Peyer's patch (tissue), 4 donors: Measurements from ENCODE around the gene LRRC8E. TPM values are rescaled to one million over a fixed set of nuclear protein-coding genes. Genes with fewer than 3 reads are reported as not detected.
A peak's percentile ranks its signal among the peaks of the same experiment; 100 is the strongest.

Source experiments
- DNase-seq, 3 donors: peaks; one replicate each; pipeline ENCODE4 v3.0.0-alpha.2; 2017 to 2019
- H3K27ac ChIP-seq, 4 donors: fragments of 200-600 bp; sonication (generic); one replicate each; pipeline ENCODE4 v1.5.1; 2016 to 2019
- H3K27me3 ChIP-seq, 2 donors: fragments of 200-600 bp; sonication (generic); one replicate each; pipeline ENCODE4 v1.5.1; 2019
- H3K36me3 ChIP-seq, 3 donors: fragments of 200-600 bp; sonication (generic); one replicate each; pipeline ENCODE4 v1.5.1; 2016 to 2019
- H3K4me1 ChIP-seq, 4 donors: fragments of 200-600 bp; sonication (generic); one replicate each; pipeline ENCODE4 v1.5.1; 2016 to 2019
- H3K4me3 ChIP-seq, 4 donors: fragments of 200-600 bp; sonication (generic); 1 replicate in 3 of 4; 2 replicates in 1 of 4; pipeline ENCODE4 v1.5.1; 2016 to 2019; ENCODE audit warnings: mild to moderate bottlenecking in 1 of 4
- H3K9me3 ChIP-seq, 4 donors: fragments of 200-600 bp; sonication (generic); one replicate each; pipeline ENCODE4 v1.5.1; 2016 to 2019; ENCODE audit warnings: mild to moderate bottlenecking in 1 of 4
- CTCF ChIP-seq, 6 experiments: fragments of 450-650 bp in 4 of 6; fragments of 200-600 bp in 2 of 6; sonication (generic) in 1 of 6; IDR thresholded peaks; one replicate each; pipeline ENCODE4 v1.5.1; 2017 to 2019; ENCODE audit warnings: antibody characterized with exemption in 6 of 6, mild to moderate bottlenecking in 3 of 6, moderate library complexity in 1 of 6
- POLR2A ChIP-seq, 2 donors: fragments of 450-650 bp; IDR thresholded peaks; one replicate each; pipeline ENCODE4 v1.5.1; 2017; ENCODE audit warnings: antibody characterized with exemption in 2 of 2, mild to moderate bottlenecking in 2 of 2, moderate library complexity in 2 of 2
- total RNA-seq, 4 donors: library from RNA; depleted of rRNA; stranded (reverse); fragments of >200 nt; gene quantifications; one replicate each; pipeline ENCODE4 v1.1.0, GENCODE V29; 2016

Gene LRRC8E
- total RNA-seq, 4 donors from 2014 or later: 0.57 to 0.88 (median 0.80) TPM; not detected in 1

GRCh38 chr19:7941895-7942596 lies 53.7 kb downstream of the LRRC8E start:
- H3K4me3 ChIP-seq: peak overlapping the region in 2 of 4 donors; percentile 61 to 92
- peaks cover 0 to 14% (median 5%) of the 10 kb centered on the region in 4 donors for H3K4me1 ChIP-seq
- H3K27me3 ChIP-seq: no peaks in the 10 kb centered on the region
- peaks cover 0 to 36% (median 0%) of the 10 kb centered on the region in 3 donors for H3K36me3 ChIP-seq
- TF ChIP-seq CTCF (IDR thresholded peaks at IDR 0.05) (no peak), POLR2A (IDR thresholded peaks at IDR 0.05) (no peak)
- peaks cover 0 to 3% (median 0%) of the 10 kb centered on the region in 4 donors for H3K9me3 ChIP-seq
- DNase-seq: no peak
- no peak overlapping the region for H3K27ac ChIP-seq

DNA sequence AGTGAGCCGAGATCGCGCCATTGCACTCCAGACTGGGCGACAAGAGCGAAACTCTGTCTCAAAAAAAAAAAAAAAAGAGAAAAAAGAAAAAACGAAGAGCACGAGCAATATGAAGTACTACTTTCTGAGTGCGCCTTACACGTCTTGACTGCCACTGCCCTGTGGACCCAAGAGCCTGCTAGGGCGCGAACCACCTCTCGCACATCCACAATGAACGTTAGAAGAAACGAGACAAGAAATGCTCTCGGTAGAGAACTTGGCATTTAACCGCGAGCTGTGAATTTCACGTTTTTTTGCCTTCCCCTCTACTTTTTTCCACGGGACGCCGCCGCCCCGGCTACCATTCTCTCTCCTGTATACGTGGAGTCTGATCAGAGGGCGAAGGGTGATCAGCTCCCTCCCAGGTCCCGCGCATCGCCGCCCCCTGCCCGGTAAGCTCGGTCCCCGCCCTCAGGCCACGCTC lies 54.7 kb downstream of the LRRC8E start:
- peaks cover 0 to 14% (median 5%) of the 10 kb centered on the region in 4 donors for H3K4me1 ChIP-seq
- peak overlapping the region; percentile 89 to 98 (median 94) for H3K27ac ChIP-seq
- H3K27me3 ChIP-seq: no peaks in the 10 kb centered on the region
- TF ChIP-seq CTCF (IDR thresholded peaks at IDR 0.05) (no peak), POLR2A (IDR thresholded peaks at IDR 0.05) (no peak)
- peaks cover 0 to 27% (median 0%) of the 10 kb centered on the region in 3 donors for H3K36me3 ChIP-seq
- no peak for DNase-seq
- H3K9me3 ChIP-seq: peaks cover 0 to 3% (median 0%) of the 10 kb centered on the region in 4 donors
- peak overlapping the region; percentile 61 to 92 (median 70) for H3K4me3 ChIP-seq

DNA sequence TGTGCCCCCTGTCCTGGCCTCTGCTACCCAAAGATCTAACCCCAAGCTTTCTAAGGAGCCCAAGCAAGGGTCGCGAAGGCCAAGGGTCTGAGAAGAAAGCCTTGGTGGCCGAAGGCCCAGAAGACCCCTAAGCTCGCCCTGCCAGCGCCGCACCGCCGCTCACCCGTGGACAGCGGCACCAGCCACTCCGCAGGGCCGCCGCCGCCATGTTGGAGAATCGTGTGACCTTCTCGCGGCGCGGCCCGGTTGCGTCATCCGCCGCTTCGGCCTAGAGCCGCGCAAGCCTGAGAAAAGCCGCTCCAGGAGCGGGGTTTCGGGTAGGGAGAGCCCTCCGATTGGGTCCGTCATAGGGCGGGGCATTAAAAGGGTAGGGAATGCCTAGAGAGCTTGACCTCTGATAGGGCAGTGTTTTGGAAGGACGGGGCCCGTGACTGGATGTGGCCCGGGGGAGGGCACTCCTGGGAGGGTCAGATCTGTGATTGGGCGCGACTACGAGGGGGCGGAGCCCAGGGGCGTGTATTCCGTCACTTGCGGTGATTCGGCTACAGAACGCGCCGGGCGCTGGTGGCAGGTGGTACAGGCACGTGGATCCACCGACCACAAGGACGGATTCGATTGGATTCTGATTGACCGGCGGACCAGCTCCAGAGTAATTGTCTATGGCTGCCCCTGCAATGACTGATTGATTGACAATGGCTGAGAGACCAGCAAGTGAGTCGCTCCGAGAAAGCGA lies 55.3 kb downstream of the LRRC8E start, which contains the start of gene TIMM44:
TSS of gene TIMM44 (minus strand) at position 223 of the 733 bp plus-strand sequence. CDS start at position 208, 15 bp downstream.
- Histone ChIP-seq H3K9me3 (peaks cover 0 to 3% (median 0%) of the 10 kb centered on the region in 4 donors), H3K4me3 (peak within 1 kb of the TSS; percentile 65 to 92 (median 72)), H3K27me3 (no peaks in the 10 kb centered on the region), H3K4me1 (peaks cover 0 to 14% (median 5%) of the 10 kb centered on the region in 4 donors), H3K36me3 (peaks cover 0 to 22% (median 0%) of the 10 kb centered on the region in 3 donors), H3K27ac (peak within 1 kb of the TSS; percentile 89 to 98 (median 94))
- TF ChIP-seq CTCF (IDR thresholded peaks at IDR 0.05): no peak
- peak; percentile 41 to 61 for TF ChIP-seq POLR2A (IDR thresholded peaks at IDR 0.05)
- DNase-seq: peak; percentile 98 to 99 (median 99)

- Histone ChIP-seq H3K36me3 (peaks cover 0 to 15% (median 0%) of the 10 kb centered on the region in 3 donors), H3K27ac (peak overlapping the region; percentile 89 to 98 (median 94)), H3K4me3 (peak overlapping the region; percentile 65 to 92 (median 72)), H3K4me1 (peaks cover 0 to 14% (median 5%) of the 10 kb centered on the region in 4 donors), H3K27me3 (no peaks in the 10 kb centered on the region), H3K9me3 (peaks cover 0 to 3% (median 0%) of the 10 kb centered on the region in 4 donors)
- no peak for TF ChIP-seq POLR2A (IDR thresholded peaks at IDR 0.05)
- TF ChIP-seq CTCF (IDR thresholded peaks at IDR 0.05): peak; percentile 80 to 89 (median 86)
- peak; percentile 89 to 96 (median 92) for DNase-seq
Measured at GRCh38 chr19:7944177-7944761, 56.0 kb downstream of the LRRC8E start.

DNA sequence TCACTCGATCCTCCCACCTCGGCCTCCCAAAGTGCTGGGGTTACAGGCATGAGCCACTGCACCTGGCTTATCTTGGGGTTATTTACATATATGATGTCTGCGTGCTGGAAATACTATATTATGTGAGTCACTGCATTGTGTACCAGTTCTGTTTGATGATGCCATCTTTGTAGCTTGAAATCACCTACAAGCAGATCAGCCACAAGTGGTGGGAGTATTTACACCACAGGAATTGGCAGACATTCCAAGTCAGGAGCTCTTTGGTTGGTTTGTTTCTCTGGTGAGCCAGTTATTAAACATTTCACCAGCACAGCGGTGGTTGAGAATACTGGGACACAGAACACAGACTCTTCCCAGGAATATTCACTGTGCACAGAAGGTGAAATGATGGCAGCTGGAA lies 59.6 kb downstream of the LRRC8E start:
- Histone ChIP-seq H3K9me3 (peaks cover 0 to 3% (median 0%) of the 10 kb centered on the region in 4 donors), H3K4me3 (no peak overlapping the region), H3K36me3 (no peaks in the 10 kb centered on the region), H3K4me1 (peaks cover 0 to under 1% (median 0%) of the 10 kb centered on the region in 4 donors), H3K27me3 (no peaks in the 10 kb centered on the region), H3K27ac (no peak overlapping the region)
- DNase-seq: no peak
- TF ChIP-seq CTCF (IDR thresholded peaks at IDR 0.05): no peak
- TF ChIP-seq POLR2A (IDR thresholded peaks at IDR 0.05): no peak
